Uterus (tissue), 4 donors: ENCODE measurements around the gene COL6A1. TPM values are rescaled to one million over a fixed set of nuclear protein-coding genes. Genes with fewer than 3 reads are reported as not detected.

Experiments
- DNase-seq, 2 donors: peaks; one replicate each; pipeline ENCODE4 v3.0.0-alpha.2; 2019 to 2020
- H3K27ac ChIP-seq, 2 donors: fragments of 200-600 bp; sonication (generic); 1 replicate in 1 of 2; 2 replicates in 1 of 2; pipeline ENCODE4 v1.5.1; 2016 to 2018
- H3K27me3 ChIP-seq, 2 donors: fragments of 200-600 bp; sonication (generic); one replicate each; pipeline ENCODE4 v1.5.1; 2018 to 2019; ENCODE audit warnings: control low read depth in 1 of 2
- H3K36me3 ChIP-seq, 2 donors: fragments of 200-600 bp; sonication (generic); one replicate each; pipeline ENCODE4 v1.5.1; 2019; ENCODE audit warnings: control low read depth in 1 of 2
- H3K4me1 ChIP-seq, 2 donors: fragments of 200-600 bp; sonication (generic); one replicate each; pipeline ENCODE4 v1.5.1; 2018 to 2019; ENCODE audit warnings: control low read depth in 1 of 2
- H3K4me3 ChIP-seq, 2 donors: fragments of 200-600 bp; sonication (generic); 1 replicate in 1 of 2; 2 replicates in 1 of 2; pipeline ENCODE4 v1.5.1; 2018 to 2019; ENCODE audit warnings: mild to moderate bottlenecking in 1 of 2
- H3K9me3 ChIP-seq, 2 donors: fragments of 200-600 bp; sonication (generic); one replicate each; pipeline ENCODE4 v1.5.1; 2019; ENCODE audit warnings: control low read depth in 1 of 2
- POLR2A ChIP-seq, 2 donors: fragments of 450-650 bp; IDR thresholded peaks; one replicate each; pipeline ENCODE4 v1.6.1; 2016; ENCODE audit warnings: antibody characterized with exemption in 2 of 2, mild to moderate bottlenecking in 1 of 2, moderate library complexity in 1 of 2
- intact Hi-C: fragments of 100-400 bp; cut with DNase I; formaldehyde crosslinking; loops from one replicate; pipeline ENCODE4 v1.15.1; 2023; ENCODE audit warnings: low total_unique reads
- total RNA-seq, 4 donors: library from RNA; depleted of rRNA in 3 of 4; stranded (reverse); fragments of >200 nt in 3 of 4; gene quantifications; one replicate each; pipeline versions ENCODE4 v1.1.0 to v1.2.4, GENCODE V29; 2014 to 2023
- TF ChIP-seq, protein P1 (sequence below), 4 experiments: fragments of 200-600 bp in 2 of 4; fragments of 450-650 bp in 2 of 4; sonication (generic) in 2 of 4; IDR thresholded peaks; one replicate each; pipeline ENCODE4 v1.5.1; 2016 to 2019; ENCODE audit warnings: antibody characterized with exemption in 4 of 4, mild to moderate bottlenecking in 2 of 4, moderate library complexity in 1 of 4
- donor health status: DM: yes; HTN: yes; CAD: no.

COL6A1 gene
- total RNA-seq, 4 donors from 2014 or later = 621 to 1,160 (median 804) TPM

- peak; percentile 20 to 23 for DNase-seq
- H3K27me3 ChIP-seq = no peaks in the 10 kb centered on the region
- no peaks in the 10 kb centered on the region for H3K4me1 ChIP-seq
Observed at GRCh38 chr21:46006547-46007491, 25.2 kb downstream of the COL6A1 start.

DNA sequence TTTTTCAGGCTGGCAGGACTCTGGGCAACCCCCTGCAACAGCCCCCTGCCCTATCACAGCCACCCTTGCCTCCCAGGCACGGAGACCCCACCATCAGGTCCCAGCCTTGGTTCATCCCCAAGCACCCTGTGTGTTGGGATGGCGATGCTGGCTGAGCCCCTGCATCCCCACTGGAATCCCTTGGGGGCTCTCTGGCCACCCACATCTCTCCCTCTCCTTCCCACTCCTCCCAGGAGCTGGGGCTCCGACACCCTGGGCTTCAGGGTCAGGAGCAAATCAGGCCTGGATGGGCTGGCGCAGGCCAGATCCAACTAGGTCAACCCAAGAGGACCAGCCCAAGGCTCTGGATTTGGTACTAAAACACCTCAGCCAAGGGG, 25.9 kb downstream of the COL6A1 start:
- Histone ChIP-seq H3K4me3 (no peak overlapping the region), H3K27me3 (no peaks in the 10 kb centered on the region), H3K4me1 (no peaks in the 10 kb centered on the region), H3K9me3 (no peaks in the 10 kb centered on the region), H3K36me3 (no peaks in the 10 kb centered on the region), H3K27ac (no peak overlapping the region)
- no peak for DNase-seq
- TF ChIP-seq, protein P1, sequence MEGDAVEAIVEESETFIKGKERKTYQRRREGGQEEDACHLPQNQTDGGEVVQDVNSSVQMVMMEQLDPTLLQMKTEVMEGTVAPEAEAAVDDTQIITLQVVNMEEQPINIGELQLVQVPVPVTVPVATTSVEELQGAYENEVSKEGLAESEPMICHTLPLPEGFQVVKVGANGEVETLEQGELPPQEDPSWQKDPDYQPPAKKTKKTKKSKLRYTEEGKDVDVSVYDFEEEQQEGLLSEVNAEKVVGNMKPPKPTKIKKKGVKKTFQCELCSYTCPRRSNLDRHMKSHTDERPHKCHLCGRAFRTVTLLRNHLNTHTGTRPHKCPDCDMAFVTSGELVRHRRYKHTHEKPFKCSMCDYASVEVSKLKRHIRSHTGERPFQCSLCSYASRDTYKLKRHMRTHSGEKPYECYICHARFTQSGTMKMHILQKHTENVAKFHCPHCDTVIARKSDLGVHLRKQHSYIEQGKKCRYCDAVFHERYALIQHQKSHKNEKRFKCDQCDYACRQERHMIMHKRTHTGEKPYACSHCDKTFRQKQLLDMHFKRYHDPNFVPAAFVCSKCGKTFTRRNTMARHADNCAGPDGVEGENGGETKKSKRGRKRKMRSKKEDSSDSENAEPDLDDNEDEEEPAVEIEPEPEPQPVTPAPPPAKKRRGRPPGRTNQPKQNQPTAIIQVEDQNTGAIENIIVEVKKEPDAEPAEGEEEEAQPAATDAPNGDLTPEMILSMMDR (IDR thresholded peaks at IDR 0.05) = no peak
- TF ChIP-seq POLR2A (IDR thresholded peaks at IDR 0.05) = no peak
- intact Hi-C loops = no loop called here

More at GRCh38 chr21:46006547-46007491, 25.2 kb downstream of the COL6A1 start:
- no peaks in the 10 kb centered on the region for H3K36me3 ChIP-seq
- intact Hi-C loops = no loop called here
- no peak overlapping the region for H3K4me3 ChIP-seq
- H3K27ac ChIP-seq = no peak overlapping the region
- TF ChIP-seq, protein P1 (IDR thresholded peaks at IDR 0.05) = no peak
- no peak for TF ChIP-seq POLR2A (IDR thresholded peaks at IDR 0.05)
- no peaks in the 10 kb centered on the region for H3K9me3 ChIP-seq

DNA sequence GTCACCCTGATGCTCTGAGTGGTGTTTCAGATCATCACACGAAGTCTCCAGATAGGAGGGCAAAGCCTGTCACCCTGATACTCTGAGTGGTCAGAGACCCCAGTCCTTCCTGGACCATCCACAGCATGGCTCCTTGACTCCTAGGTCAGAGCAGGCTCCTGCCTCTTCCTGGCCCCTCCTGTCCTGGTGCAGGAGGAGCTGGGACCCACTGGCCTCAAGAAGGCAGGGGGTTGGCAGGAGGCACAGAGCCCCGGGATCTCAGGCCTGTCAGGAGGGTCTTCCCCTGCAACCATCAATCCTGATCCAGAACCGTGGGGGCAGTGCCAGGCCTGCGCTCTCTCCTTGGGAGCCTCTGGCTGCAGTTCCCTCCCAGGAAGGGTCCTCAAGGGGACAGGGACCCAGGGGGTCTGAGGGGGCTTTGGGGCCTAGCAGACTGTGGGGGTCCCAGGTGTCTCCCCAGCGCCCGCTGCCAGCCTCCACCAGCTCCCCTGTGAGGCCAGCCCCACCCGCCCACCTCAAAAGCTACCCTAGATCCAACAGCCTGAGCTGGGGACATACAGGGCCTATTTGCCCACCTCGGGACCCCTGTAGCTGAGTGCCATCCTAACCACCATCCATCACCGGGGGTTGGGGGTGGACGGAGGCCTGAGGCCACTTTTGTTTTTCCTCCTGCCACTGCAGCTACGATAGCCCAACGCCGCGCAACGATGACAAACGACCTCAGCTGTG, 27.5 kb downstream of the COL6A1 start:
- Histone ChIP-seq H3K27me3 (no peaks in the 10 kb centered on the region), H3K36me3 (no peaks in the 10 kb centered on the region), H3K27ac (no peak overlapping the region), H3K9me3 (no peaks in the 10 kb centered on the region), H3K4me1 (no peaks in the 10 kb centered on the region), H3K4me3 (no peak overlapping the region)
- DNase-seq = no peak
- intact Hi-C loops = no loop called here
- TF ChIP-seq POLR2A (IDR thresholded peaks at IDR 0.05) = no peak
- TF ChIP-seq, protein P1 (IDR thresholded peaks at IDR 0.05) = no peak

GRCh38 chr21:46009951-46010705, 28.6 kb downstream of the COL6A1 start:
- Histone ChIP-seq H3K36me3 (no peaks in the 10 kb centered on the region), H3K27me3 (no peaks in the 10 kb centered on the region), H3K9me3 (no peaks in the 10 kb centered on the region), H3K4me3 (no peak overlapping the region), H3K4me1 (no peaks in the 10 kb centered on the region), H3K27ac (no peak overlapping the region)
- peak in 1 of 2 donors; percentile 13 for DNase-seq
- TF ChIP-seq, protein P1 (IDR thresholded peaks at IDR 0.05) = no peak
- TF ChIP-seq POLR2A (IDR thresholded peaks at IDR 0.05) = no peak
- intact Hi-C loops = no loop called here
